H9 (cell line): ENCODE data around the gene GPR25. TPM values are rescaled to one million over a fixed set of nuclear protein-coding genes. Genes with fewer than 3 reads are reported as not detected.

Experiments
- DNase-seq: peaks from one replicate; pipeline ENCODE4 v3.0.0-alpha.2; 2017
- H2AFZ ChIP-seq: one replicate; pipeline ENCODE4 v1.6.1; 2013; ENCODE audit warnings: mild to moderate bottlenecking, low read length, control low read depth, moderate library complexity
- H2AK5ac ChIP-seq: 2 replicates; pipeline ENCODE4 v1.6.1; 2013; ENCODE audit warnings: low read length, control low read depth, mixed read lengths; ENCODE audit not compliant: insufficient read length
- H2BK120ac ChIP-seq: one replicate; pipeline ENCODE4 v1.6.1; 2013; ENCODE audit warnings: low read depth, mild to moderate bottlenecking, low read length, control low read depth, inconsistent platforms; ENCODE audit not compliant: poor library complexity, severe bottlenecking
- H2BK12ac ChIP-seq: 2 replicates; pipeline ENCODE4 v1.6.1; 2013; ENCODE audit warnings: low read length, control low read depth, mixed read lengths, low read depth; ENCODE audit not compliant: insufficient read length
- H2BK15ac ChIP-seq: 2 replicates; pipeline ENCODE4 v1.6.1; 2013; ENCODE audit warnings: low read depth, low read length, control low read depth
- H2BK20ac ChIP-seq: one replicate; pipeline ENCODE4 v1.6.1; 2013; ENCODE audit warnings: low read depth, mild to moderate bottlenecking, low read length, control low read depth, inconsistent platforms; ENCODE audit not compliant: poor library complexity, severe bottlenecking
- H2BK5ac ChIP-seq: 2 replicates; pipeline ENCODE4 v1.6.1; 2013; ENCODE audit warnings: low read length, control low read depth, mixed read lengths; ENCODE audit not compliant: insufficient read length
- H3K14ac ChIP-seq: 2 replicates; pipeline ENCODE4 v1.6.1; 2013; ENCODE audit warnings: low read length, control low read depth; ENCODE audit not compliant: insufficient read depth
- H3K18ac ChIP-seq: 2 replicates; pipeline ENCODE4 v1.6.1; 2013; ENCODE audit warnings: low read depth, mild to moderate bottlenecking, mixed read lengths, low read length, control low read depth; ENCODE audit not compliant: insufficient read length
- H3K23ac ChIP-seq: 2 replicates; pipeline ENCODE4 v1.6.1; 2013; ENCODE audit warnings: low read length, control low read depth, mixed read lengths, low read depth; ENCODE audit not compliant: insufficient read length
- H3K23me2 ChIP-seq: 2 replicates; pipeline ENCODE4 v1.6.1; 2013; ENCODE audit warnings: low read depth, mild to moderate bottlenecking, mixed read lengths, low read length, control low read depth; ENCODE audit not compliant: insufficient read length, poor library complexity, severe bottlenecking
- H3K27ac ChIP-seq: 2 replicates; pipeline ENCODE4 v1.5.1; 2013; ENCODE audit warnings: low read length, control low read depth, mixed read lengths, low read depth; ENCODE audit not compliant: insufficient read length
- H3K27me3 ChIP-seq: 2 replicates; pipeline ENCODE4 v1.6.1; 2013; ENCODE audit warnings: low read length, control low read depth, inconsistent platforms; ENCODE audit not compliant: insufficient read depth
- H3K4ac ChIP-seq: 2 replicates; pipeline ENCODE4 v1.6.1; 2013; ENCODE audit warnings: low read depth, mild to moderate bottlenecking, control low read depth, inconsistent platforms, low read length, moderate library complexity
- H3K4me1 ChIP-seq: 2 replicates; pipeline ENCODE4 v1.6.1; 2013; ENCODE audit warnings: low read length, control low read depth, inconsistent platforms; ENCODE audit not compliant: insufficient read depth
- H3K4me2 ChIP-seq: 2 replicates; pipeline ENCODE4 v1.6.1; 2013; ENCODE audit warnings: low read length, control low read depth, mixed read lengths; ENCODE audit not compliant: insufficient read length, insufficient read depth
- H3K56ac ChIP-seq: 2 replicates; pipeline ENCODE4 v1.6.1; 2013; ENCODE audit warnings: low read depth, mild to moderate bottlenecking, mixed read lengths, low read length, control low read depth; ENCODE audit not compliant: insufficient read length
- H3K79me1 ChIP-seq: 2 replicates; pipeline ENCODE4 v1.6.1; 2013; ENCODE audit warnings: low read depth, mild to moderate bottlenecking, moderate library complexity, low read length, control low read depth, inconsistent platforms; ENCODE audit not compliant: insufficient read depth, poor library complexity, severe bottlenecking
- H3K79me2 ChIP-seq: 2 replicates; pipeline ENCODE4 v1.6.1; 2013; ENCODE audit warnings: low read length, control low read depth, inconsistent platforms; ENCODE audit not compliant: insufficient read depth
- H3K9ac ChIP-seq: 2 replicates; pipeline ENCODE4 v1.6.1; 2013; ENCODE audit warnings: low read length, control low read depth, mixed read lengths; ENCODE audit not compliant: insufficient read length; ENCODE audit errors: extremely low read depth
- H3K9me3 ChIP-seq: one replicate; pipeline ENCODE4 v1.6.1; 2013; ENCODE audit warnings: low read depth, low read length, inconsistent platforms; ENCODE audit not compliant: control insufficient read depth
- H3T11ph ChIP-seq: one replicate; pipeline ENCODE4 v1.6.1; 2013; ENCODE audit warnings: mild to moderate bottlenecking, low read length, control low read depth, inconsistent platforms
- H4K20me1 ChIP-seq: one replicate; pipeline ENCODE4 v1.6.1; 2013; ENCODE audit not compliant: control insufficient read depth, insufficient read length, insufficient read depth
- H4K5ac ChIP-seq: 2 replicates; pipeline ENCODE4 v1.6.1; 2013; ENCODE audit warnings: low read depth, mild to moderate bottlenecking, mixed read lengths, low read length, control low read depth; ENCODE audit not compliant: insufficient read length
- H4K8ac ChIP-seq: replicated peaks from 2 replicates; pipeline ENCODE4 v1.6.1; 2013; ENCODE audit warnings: low read length, control low read depth, mixed read lengths, low read depth; ENCODE audit not compliant: insufficient read length
- H4K91ac ChIP-seq: 2 replicates; pipeline ENCODE4 v1.6.1; 2013; ENCODE audit warnings: low read depth, mild to moderate bottlenecking, moderate library complexity, mixed read lengths, low read length, control low read depth; ENCODE audit not compliant: insufficient read length
- H3K27ac Mint-ChIP-seq, 3 experiments: 2 replicates in 2 of 3; 3 replicates in 1 of 3; pipeline ENCODE4 v1.8.0; 2020 to 2021; ENCODE audit warnings: mixed read lengths in 3 of 3, mild to moderate bottlenecking in 1 of 3, moderate library complexity in 1 of 3
- H3K27me3 Mint-ChIP-seq: 2 replicates; pipeline ENCODE4 v1.8.0; 2021; ENCODE audit warnings: low read depth, mild to moderate bottlenecking, moderate library complexity, mixed read lengths
- H3K36me3 Mint-ChIP-seq, 3 experiments: 2 replicates in 2 of 3; 3 replicates in 1 of 3; pipeline ENCODE4 v1.8.0; 2020 to 2021; ENCODE audit warnings: low read depth in 3 of 3, mixed read lengths in 3 of 3; ENCODE audit not compliant: insufficient read depth in 1 of 3
- H3K4me1 Mint-ChIP-seq, 2 experiments: 2 replicates each; pipeline ENCODE4 v1.8.0; 2020; ENCODE audit warnings: mixed read lengths in 2 of 2
- H3K4me3 Mint-ChIP-seq, 2 experiments: 2 replicates in 1 of 2; 3 replicates in 1 of 2; pipeline ENCODE4 v1.8.0; 2020 to 2021; ENCODE audit warnings: mild to moderate bottlenecking in 2 of 2, mixed read lengths in 2 of 2, moderate library complexity in 1 of 2
- H3K9me3 Mint-ChIP-seq, 2 experiments: 2 replicates in 1 of 2; 3 replicates in 1 of 2; pipeline ENCODE4 v1.8.0; 2020; ENCODE audit warnings: mild to moderate bottlenecking in 2 of 2, mixed read lengths in 2 of 2, moderate library complexity in 1 of 2
- CTCF ChIP-seq: fragments of 200-600 bp; sonication (generic); conservative IDR thresholded peaks from 3 replicates; pipeline ENCODE4 v1.8.0; 2021; ENCODE audit warnings: antibody characterized with exemption, mild to moderate bottlenecking
- WGBS: extraction: QIAGEN DNeasy Blood & Tissue Kit; methylation state at CpG from one replicate; pipeline ENCODE4 v1.1.7; 2013; ENCODE audit warnings: missing lambda C conversion rate, low lambda C conversion rate, mixed read lengths; ENCODE audit not compliant: insufficient read length; ENCODE audit errors: extremely low coverage; 5-methylcytosine and 5-hydroxymethylcytosine counted together
- total RNA-seq: library from RNA; stranded (reverse); gene quantifications from 2 replicates; pipeline ENCODE4 v1.2.1, GENCODE V29; 2021

Gene GPR25
- total RNA-seq, 1 experiment from 2014 or later: not detected

- no peak overlapping the region for H4K5ac ChIP-seq
- H3K4ac ChIP-seq: no peak overlapping the region
- H3K4me3 Mint-ChIP-seq: no peak overlapping the region
- no peak overlapping the region for H3K4me2 ChIP-seq
- H3K9ac ChIP-seq: no peak overlapping the region
- no peak overlapping the region for H2AK5ac ChIP-seq
- no peak overlapping the region for H2BK15ac ChIP-seq
- TF ChIP-seq CTCF: no peak
- H3K36me3 Mint-ChIP-seq: peaks cover 3 to 12% (median 11%) of the 10 kb centered on the region in 3 experiments; a peak in 6 of 7 replicates
- no peak overlapping the region for H3K23ac ChIP-seq
- H2AFZ ChIP-seq: no peak overlapping the region
- H3K4me1 Mint-ChIP-seq: peaks cover 17 to 29% of the 10 kb centered on the region in 2 experiments
- H4K20me1 ChIP-seq: no peaks in the 10 kb centered on the region
- no peak for DNase-seq
- H3K18ac ChIP-seq: no peak overlapping the region
- no peaks in the 10 kb centered on the region for H3K79me2 ChIP-seq
- no peaks in the 10 kb centered on the region for H3K79me1 ChIP-seq
- WGBS: no CpG with 5 or more reads among the region's 3 CpGs
- no peak overlapping the region for H2BK120ac ChIP-seq
- H3K9me3 Mint-ChIP-seq: no peaks in the 10 kb centered on the region
- H3K23me2 ChIP-seq: no peaks in the 10 kb centered on the region
- H2BK20ac ChIP-seq: no peak overlapping the region
- peaks cover 3% of the 10 kb centered on the region; the same call in 1 of the 2 replicates for H3K4me1 ChIP-seq
- no peak overlapping the region for H4K8ac ChIP-seq
- no peak overlapping the region for H3K27ac Mint-ChIP-seq
- no peaks in the 10 kb centered on the region for H3K9me3 ChIP-seq
- no peak overlapping the region for H4K91ac ChIP-seq
- H3K27me3 Mint-ChIP-seq: peaks cover 2% of the 10 kb centered on the region; the same call in 1 of the 2 replicates
- no peak overlapping the region for H2BK12ac ChIP-seq
- H3K14ac ChIP-seq: no peak overlapping the region
- H3K56ac ChIP-seq: no peak overlapping the region
- H3K27ac ChIP-seq: no peak overlapping the region
- no peak overlapping the region for H3T11ph ChIP-seq
- no peak overlapping the region for H2BK5ac ChIP-seq
- no peaks in the 10 kb centered on the region for H3K27me3 ChIP-seq
Observed at GRCh38 chr1:200918006-200918405, 45.2 kb downstream of the GPR25 start.
